Muscle of arm (tissue), 14 donors: Measurements from ENCODE around the gene SLC6A7. TPM values are rescaled to one million over a fixed set of nuclear protein-coding genes. Genes with fewer than 3 reads are reported as not detected.

Experiments used
- DNase-seq: peaks from one replicate; pipeline ENCODE4 v3.0.0-alpha.2; 2013
- long read RNA-seq, 11 donors: transcript quantifications; one replicate each; lab custom pipeline, GENCODE V29; 2026
- polyA plus RNA-seq, 12 donors: library from polyadenylated mRNA; unstranded; fragments of 120-200 nt; gene quantifications; one replicate each; pipeline ENCODE4 v1.2.1, GENCODE V29; 2013; ENCODE audit not compliant: insufficient read length in 12 of 12

Gene SLC6A7
- polyA plus RNA-seq = 1 to 10 TPM in 2 of 12 donors, under 1 TPM in 8, not detected in 2; 0.20 to 1.9 (median 0.52) TPM
- long read RNA-seq, donor 1 = 0 reads
- long read RNA-seq, donor 2, partial matches to known transcripts = 0 of 1 reads
- long read RNA-seq, donor 2, other reads (novel, unspliced or antisense) = 0 of 1 reads
- long read RNA-seq, donor 3 = 0 reads
- long read RNA-seq, donor 4 = 0 reads
- long read RNA-seq, donor 5, partial matches to known transcripts = 66 of 66 reads
- long read RNA-seq, donor 5, other reads (novel, unspliced or antisense) = 0 of 66 reads
- long read RNA-seq, donor 6 = 0 reads
- long read RNA-seq, donor 7 = 0 reads
- long read RNA-seq, donor 8 = 0 reads
- long read RNA-seq, donor 9, partial matches to known transcripts = 7 of 7 reads
- long read RNA-seq, donor 9, other reads (novel, unspliced or antisense) = 0 of 7 reads
- long read RNA-seq, donor 10, partial matches to known transcripts = 13 of 40 reads
- long read RNA-seq, donor 10, other reads (novel, unspliced or antisense) = 27 of 40 reads
- long read RNA-seq, donor 11, partial matches to known transcripts = 5 of 20 reads
- long read RNA-seq, donor 11, other reads (novel, unspliced or antisense) = 15 of 20 reads

- no peak for DNase-seq
Observed at GRCh38 chr5:150189728-150190502, at the start of gene SLC6A7. TSS of gene SLC6A7 (plus strand) at chr5:150190062. CDS start at chr5:150190328, 266 bp downstream.

- DNase-seq = no peak
Observed at GRCh38 chr5:150140830-150141229, 49.0 kb upstream of the SLC6A7 start.

- DNase-seq = no peak
Observed at GRCh38 chr5:150141544-150142184, 48.2 kb upstream of the SLC6A7 start.

GRCh38 chr5:150142185-150142958, 47.5 kb upstream of the SLC6A7 start:
- DNase-seq = no peak

- no peak for DNase-seq
Observed at GRCh38 chr5:150142959-150143349, 46.9 kb upstream of the SLC6A7 start.

DNA sequence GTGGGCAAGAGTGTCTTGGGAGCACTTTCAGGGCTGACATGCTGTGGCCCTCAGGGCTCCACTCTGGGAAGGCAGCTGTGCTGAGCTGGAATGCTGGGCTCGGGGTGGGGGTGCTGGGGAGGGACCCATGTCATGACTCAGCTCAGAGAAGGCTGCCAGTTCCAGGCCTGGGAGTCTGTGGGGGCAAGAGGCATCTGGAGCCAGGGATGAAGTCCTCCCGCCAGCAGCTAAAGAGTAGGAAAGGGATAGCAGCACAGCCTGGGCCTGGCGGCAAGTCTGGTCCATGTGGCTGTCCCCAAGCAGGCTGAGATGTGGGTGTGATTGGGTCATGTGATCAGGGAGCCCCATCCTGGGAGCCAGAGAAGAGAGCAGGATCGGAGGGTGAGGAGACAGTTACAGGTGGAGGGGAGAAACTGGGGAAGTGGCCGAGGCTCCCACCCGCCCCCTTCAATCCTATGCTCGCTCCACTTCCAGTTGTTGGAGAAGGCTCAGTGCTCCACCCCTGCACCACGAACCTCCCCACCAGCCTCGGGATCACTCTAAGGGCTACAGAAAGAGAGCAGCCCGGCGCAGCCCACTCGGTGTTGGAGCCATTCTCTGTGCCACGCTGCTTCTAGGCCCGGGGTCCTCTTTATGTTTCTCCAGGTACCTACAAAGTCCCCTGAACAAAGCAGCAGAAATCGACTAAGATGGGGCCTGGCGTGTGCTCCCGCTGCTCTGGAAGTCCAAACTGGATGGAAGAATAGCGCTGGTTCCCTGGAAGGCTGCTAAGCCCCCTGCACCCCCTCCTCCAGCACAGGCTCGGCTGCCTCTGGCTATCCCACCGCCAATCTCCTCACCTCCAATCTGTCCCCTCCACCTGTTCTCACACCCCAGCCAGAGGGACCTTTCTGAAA, 46.3 kb upstream of the SLC6A7 start:
- DNase-seq = no peak

DNA sequence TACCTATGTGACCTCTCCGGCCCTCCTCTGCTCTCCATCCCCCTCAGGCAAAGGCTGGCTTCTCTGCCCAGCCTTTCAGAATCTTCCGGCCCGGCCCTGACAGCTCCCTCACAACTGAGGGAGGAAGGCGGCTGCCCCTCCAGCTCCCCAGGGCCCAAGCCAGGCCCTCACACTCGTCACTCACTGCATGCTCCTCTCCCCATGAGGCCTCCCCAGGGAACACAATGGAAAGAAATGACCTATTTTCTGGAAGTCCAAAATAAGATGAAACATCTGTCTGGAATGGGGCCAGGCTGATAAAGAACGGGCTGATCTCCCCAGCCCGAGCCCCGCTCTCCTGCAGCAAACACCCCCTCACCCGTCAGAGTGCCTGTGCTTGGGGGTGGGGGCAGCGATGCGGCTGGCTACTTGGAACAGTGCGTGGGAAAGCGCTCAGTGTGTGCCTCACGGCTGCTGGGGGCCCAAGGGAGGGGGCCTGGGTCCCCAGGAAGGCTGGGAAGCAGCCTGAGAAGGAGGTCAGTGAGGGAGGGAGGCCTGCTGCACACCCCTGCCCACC, 45.5 kb upstream of the SLC6A7 start:
- no peak for DNase-seq

DNA sequence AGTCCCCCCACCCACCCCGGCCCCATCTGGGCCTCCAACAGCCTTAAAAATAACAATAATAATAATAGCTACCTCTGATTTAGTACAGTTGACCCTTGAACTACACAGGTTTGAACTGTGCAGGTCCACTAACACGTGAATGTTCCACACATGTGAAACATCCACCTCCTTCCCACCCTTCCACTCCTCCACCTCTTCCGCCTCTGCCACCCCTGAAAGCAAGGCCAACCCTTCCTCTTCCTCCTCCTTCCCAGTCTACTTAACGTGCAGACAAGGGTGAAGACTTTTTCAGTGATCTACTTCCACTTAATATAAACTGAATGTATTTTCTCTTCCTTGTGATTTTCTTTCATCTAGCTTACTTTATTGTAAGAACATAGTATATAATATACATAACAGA, 45.0 kb upstream of the SLC6A7 start:
- no peak for DNase-seq

DNA sequence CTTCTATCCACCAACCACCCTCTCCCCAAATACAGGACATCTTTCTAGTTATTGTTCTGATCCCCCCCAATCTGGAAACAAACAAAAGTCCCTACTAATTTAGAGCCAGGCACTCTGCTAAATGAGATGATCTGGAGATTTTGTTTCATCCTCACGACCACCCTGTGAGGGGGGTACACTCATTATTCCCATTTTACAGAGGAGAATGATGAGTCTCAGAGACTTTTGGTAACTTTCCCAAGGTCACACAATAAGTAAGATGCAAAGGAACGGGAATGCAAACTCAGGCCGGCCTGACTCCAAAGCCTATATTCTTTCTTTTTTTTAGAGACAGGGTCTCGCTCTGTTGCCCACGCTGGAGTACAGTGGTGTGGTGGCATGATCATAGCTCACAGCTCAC, 43.6 kb upstream of the SLC6A7 start:
- DNase-seq = no peak

GRCh38 chr5:150146862-150147601, 42.8 kb upstream of the SLC6A7 start:
- DNase-seq = no peak

- DNase-seq = no peak
Observed at GRCh38 chr5:150147670-150148069, 42.2 kb upstream of the SLC6A7 start.

DNA sequence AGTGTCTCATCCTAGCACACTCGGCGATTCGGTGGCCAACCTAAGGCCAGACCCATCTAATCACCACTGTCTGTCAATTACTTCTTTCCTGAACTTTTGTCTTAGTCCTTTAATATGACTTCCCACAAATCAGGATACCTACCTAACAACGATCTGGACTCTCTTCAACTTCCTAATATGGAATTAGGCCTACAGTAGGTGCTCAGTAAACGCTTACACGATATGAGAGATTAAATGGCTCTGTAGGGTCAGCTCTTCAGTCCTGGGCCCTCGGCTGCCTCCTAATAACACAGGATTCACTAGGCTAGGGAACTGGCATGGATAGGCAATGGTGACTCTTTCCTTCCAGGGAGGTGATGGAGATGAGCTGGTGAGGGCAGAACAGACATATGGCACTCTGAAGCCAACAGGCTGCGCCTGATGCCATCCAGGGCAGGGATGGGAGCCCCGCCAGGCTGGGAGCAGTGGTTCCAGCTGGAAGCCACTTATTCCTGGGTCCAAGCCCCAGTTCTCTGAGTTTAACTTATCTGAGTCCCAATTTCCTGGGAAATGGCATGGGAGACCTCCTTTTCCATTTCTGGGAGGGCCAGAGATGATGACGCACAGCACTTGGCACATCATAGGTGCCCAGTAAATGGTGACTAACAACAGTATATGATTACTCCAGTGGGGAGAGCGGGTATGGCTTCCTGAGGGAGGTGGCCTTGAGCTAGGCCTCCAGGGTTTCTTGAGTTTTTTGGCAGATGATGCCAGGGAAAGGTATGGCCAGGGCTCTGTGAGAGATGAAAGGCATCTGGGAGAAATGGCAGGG, 41.5 kb upstream of the SLC6A7 start:
- no peak for DNase-seq

DNA sequence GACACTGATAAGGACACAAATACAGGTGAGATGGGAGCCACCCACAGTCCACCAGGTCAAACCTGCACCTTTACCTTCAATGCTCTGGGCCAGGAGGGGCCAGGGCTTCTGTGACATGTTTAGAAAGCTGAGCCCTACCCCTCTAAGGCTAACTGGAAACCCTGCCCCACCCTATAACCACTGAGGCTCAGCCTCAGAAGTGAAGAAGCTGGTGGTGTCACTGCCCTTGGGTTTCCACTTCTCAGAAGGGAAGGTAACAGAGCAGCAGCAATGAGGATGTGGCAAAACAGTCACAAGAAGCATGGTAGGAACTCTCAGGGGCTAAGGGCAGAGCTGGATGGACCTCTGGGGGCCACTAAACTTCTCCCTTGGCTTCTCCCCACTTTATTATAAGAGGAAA, 40.2 kb upstream of the SLC6A7 start:
- DNase-seq = no peak

- DNase-seq = no peak
Observed at GRCh38 chr5:150152636-150153462, 37.0 kb upstream of the SLC6A7 start.

DNA sequence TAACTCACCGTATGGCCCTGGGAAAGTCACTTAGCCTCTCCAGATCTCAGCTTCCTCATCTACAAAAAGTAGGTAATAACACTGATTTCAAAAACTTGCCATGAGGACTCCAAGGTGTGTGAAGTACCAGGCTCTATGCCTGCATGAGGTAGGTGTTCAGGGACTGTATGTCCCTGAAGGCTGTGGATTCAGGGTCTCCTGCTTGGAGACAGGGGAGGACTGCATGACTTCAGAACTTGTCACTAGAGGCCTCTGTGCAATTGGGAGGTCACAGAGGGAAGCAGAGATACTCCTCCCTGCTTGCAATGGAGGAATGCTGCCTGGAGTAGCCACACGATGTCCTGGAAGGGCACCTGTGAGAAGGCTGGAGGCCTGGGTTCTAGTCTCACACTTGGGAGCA, 36.4 kb upstream of the SLC6A7 start:
- no peak for DNase-seq

GRCh38 chr5:150153957-150154617, 35.8 kb upstream of the SLC6A7 start:
- DNase-seq = no peak

DNA sequence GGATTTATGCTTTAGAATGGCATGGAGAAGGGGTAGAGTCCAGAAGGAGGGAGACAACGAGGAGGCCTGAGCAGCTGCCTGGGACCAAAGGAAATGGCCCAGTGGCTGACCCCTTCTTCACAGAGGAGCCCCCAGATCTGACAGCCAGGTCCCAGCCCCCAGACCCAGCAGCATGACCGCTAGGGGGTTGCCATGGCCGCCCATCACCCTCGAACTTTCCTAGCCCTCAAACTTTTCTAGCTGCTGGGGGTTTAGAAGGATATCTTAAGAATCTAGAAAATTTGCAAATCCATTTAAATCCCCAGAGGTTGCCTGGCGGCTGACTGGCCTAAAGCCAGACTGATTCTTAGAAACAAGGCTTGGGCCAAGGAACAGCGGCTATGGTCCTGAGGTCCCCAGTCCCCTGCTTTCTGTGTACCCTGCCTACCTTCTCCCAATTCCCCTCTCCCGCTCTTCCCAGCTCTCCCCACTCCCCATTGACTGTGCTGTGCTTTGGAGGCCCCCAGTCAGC, 35.2 kb upstream of the SLC6A7 start:
- no peak for DNase-seq
